Gastroesophageal sphincter (tissue), 3 donors: ENCODE data around the gene PMVK.

Experiments
- EP300 ChIP-seq: sonication (generic); formaldehyde crosslinking; IDR thresholded peaks from one replicate; pipeline ENCODE4 v1.6.1; 2017; ENCODE audit warnings: antibody characterized with exemption, mild to moderate bottlenecking
- POLR2A ChIP-seq, 2 donors: fragments of 450-650 bp; IDR thresholded peaks; one replicate each; pipeline ENCODE4 v1.6.1; 2017; ENCODE audit warnings: antibody characterized with exemption in 2 of 2, mild to moderate bottlenecking in 2 of 2, moderate library complexity in 1 of 2
- TF ChIP-seq, protein P1 (sequence below), 4 experiments: fragments of 200-600 bp in 2 of 4; fragments of 450-650 bp in 2 of 4; sonication (generic) in 1 of 4; IDR thresholded peaks; one replicate each; pipeline ENCODE4 v1.5.1; 2017 to 2019; ENCODE audit warnings: antibody characterized with exemption in 4 of 4, mild to moderate bottlenecking in 2 of 4, moderate library complexity in 2 of 4

DNA sequence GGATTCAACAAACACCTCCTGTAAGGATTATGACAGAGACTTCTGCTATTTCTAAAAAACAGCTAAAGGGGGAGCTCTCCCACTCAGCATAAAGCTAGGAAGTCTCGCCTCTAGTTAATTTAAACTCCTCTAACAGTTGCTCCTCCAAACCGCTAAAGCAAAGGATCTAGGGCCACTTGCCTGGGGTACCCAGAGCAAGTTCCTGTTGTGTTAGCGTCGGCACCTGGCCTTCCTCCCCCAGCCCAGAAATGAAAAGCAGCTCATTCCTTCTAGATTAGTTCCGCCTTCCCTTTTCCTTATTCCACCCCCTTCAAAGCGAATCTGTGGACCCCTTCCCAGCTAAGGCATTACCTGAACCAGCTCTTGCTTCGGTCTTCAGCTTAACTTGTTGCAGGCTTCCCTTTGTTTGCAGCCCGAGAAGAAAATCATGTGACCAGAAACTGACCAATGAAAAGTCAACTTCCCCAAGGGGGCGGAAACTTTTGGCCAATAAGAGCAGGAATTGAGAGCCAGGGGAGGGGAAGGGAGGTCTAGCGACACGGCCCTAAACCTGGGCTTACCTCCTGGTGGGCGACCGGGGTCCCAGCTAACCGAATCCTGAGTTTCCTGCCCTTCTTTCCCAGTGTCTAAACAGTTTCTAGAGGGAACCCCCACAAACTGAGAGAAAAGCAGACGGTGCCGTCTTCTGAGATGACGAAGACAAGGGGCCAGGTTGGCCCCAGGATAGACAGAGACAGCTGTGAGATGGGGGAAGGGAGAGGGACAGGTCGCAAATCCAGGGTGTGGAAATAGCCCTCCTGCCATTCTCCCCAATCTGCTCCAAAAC, 19.4 kb upstream of the PMVK start, which contains the start of gene PBXIP1:
- TF ChIP-seq, protein P1, sequence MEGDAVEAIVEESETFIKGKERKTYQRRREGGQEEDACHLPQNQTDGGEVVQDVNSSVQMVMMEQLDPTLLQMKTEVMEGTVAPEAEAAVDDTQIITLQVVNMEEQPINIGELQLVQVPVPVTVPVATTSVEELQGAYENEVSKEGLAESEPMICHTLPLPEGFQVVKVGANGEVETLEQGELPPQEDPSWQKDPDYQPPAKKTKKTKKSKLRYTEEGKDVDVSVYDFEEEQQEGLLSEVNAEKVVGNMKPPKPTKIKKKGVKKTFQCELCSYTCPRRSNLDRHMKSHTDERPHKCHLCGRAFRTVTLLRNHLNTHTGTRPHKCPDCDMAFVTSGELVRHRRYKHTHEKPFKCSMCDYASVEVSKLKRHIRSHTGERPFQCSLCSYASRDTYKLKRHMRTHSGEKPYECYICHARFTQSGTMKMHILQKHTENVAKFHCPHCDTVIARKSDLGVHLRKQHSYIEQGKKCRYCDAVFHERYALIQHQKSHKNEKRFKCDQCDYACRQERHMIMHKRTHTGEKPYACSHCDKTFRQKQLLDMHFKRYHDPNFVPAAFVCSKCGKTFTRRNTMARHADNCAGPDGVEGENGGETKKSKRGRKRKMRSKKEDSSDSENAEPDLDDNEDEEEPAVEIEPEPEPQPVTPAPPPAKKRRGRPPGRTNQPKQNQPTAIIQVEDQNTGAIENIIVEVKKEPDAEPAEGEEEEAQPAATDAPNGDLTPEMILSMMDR (IDR thresholded peaks at IDR 0.05) = peak in 2 of 4 experiments; percentile 20 to 26
- TF ChIP-seq POLR2A (IDR thresholded peaks at IDR 0.05) = peak in 1 of 2 donors; percentile 29
- no peak for TF ChIP-seq EP300
